HepG2 (cell line): ENCODE data around the gene DNASE1. TPM values are rescaled to one million over a fixed set of nuclear protein-coding genes. Genes with fewer than 3 reads are reported as not detected.

Source experiments
- EED ChIP-seq: sonication (generic); formaldehyde crosslinking; IDR thresholded peaks from 2 replicates; pipeline ENCODE4 v1.5.0; 2020; ENCODE audit warnings: mild to moderate bottlenecking, missing genetic modification reagents
- FOSL2 ChIP-seq: sonication (generic); formaldehyde crosslinking; IDR thresholded peaks from 2 replicates; pipeline ENCODE4 v1.4.0; 2020; ENCODE audit warnings: missing genetic modification reagents
- FOXO1 ChIP-seq: sonication (generic); formaldehyde crosslinking; IDR thresholded peaks from 2 replicates; pipeline ENCODE4 v1.4.0; 2020; ENCODE audit warnings: missing genetic modification reagents
- IRX3 ChIP-seq: sonication (generic); formaldehyde crosslinking; IDR thresholded peaks from 2 replicates; pipeline ENCODE4 v1.8.1; 2023; ENCODE audit warnings: mild to moderate bottlenecking, low read depth, missing genetic modification reagents, borderline replicate concordance
- KDM1A ChIP-seq: IDR thresholded peaks from 2 replicates; pipeline ENCODE4 v1.6.1; 2016; ENCODE audit warnings: missing compliant biosample characterization
- MNT ChIP-seq: fragments of 450-650 bp; IDR thresholded peaks from 2 replicates; pipeline ENCODE4 v1.6.1; 2016
- MZF1 ChIP-seq: sonication (generic); formaldehyde crosslinking; IDR thresholded peaks from 2 replicates; pipeline ENCODE4 v1.8.1; 2023; ENCODE audit warnings: mild to moderate bottlenecking, missing genetic modification reagents, borderline replicate concordance
- PITX1 ChIP-seq: sonication (generic); formaldehyde crosslinking; IDR thresholded peaks from 2 replicates; pipeline ENCODE4 v1.5.1; 2020; ENCODE audit warnings: mild to moderate bottlenecking, missing genetic modification reagents
- REXO4 ChIP-seq: sonication (generic); formaldehyde crosslinking; IDR thresholded peaks from 2 replicates; pipeline ENCODE4 v1.8.0; 2022; ENCODE audit warnings: missing genetic modification reagents, mild to moderate bottlenecking, borderline replicate concordance
- SNRNP70 ChIP-seq: fragments of 200-400 bp; formaldehyde crosslinking; IDR thresholded peaks from 2 replicates; pipeline ENCODE4 v1.6.1; 2017; ENCODE audit warnings: mild to moderate bottlenecking, low read depth, low read length, moderate library complexity
- SOX13 ChIP-seq, 3 experiments: fragments of 450-650 bp in 1 of 3; sonication (generic) in 1 of 3; formaldehyde crosslinking in 1 of 3; IDR thresholded peaks in 2 of 3; conservative IDR thresholded peaks in 1 of 3; 2 replicates each; pipeline versions ENCODE4 v1.5.0 to v1.6.1; 2016 to 2020; ENCODE audit warnings: antibody characterized with exemption in 1 of 3, mild to moderate bottlenecking in 1 of 3, missing compliant biosample characterization in 1 of 3, missing genetic modification reagents in 1 of 3, moderate library complexity in 1 of 3
- TAF15 ChIP-seq: fragments of 200-400 bp; formaldehyde crosslinking; IDR thresholded peaks from one replicate; pipeline ENCODE4 v1.6.1; 2018; ENCODE audit warnings: mild to moderate bottlenecking, low read depth, low read length; ENCODE audit not compliant: poor library complexity, severe bottlenecking
- TFAP4 ChIP-seq: sonication (generic); IDR thresholded peaks from 2 replicates; pipeline ENCODE4 v1.6.1; 2016; ENCODE audit warnings: low read depth, borderline replicate concordance
- ZBTB14 ChIP-seq: sonication (generic); formaldehyde crosslinking; IDR thresholded peaks from 2 replicates; pipeline ENCODE4 v1.4.0; 2020; ENCODE audit warnings: missing genetic modification reagents
- ZFP62 ChIP-seq: sonication (generic); formaldehyde crosslinking; IDR thresholded peaks from 2 replicates; pipeline ENCODE4 v1.4.0; 2020; ENCODE audit warnings: missing genetic modification reagents
- ZFP90 ChIP-seq: sonication (generic); formaldehyde crosslinking; IDR thresholded peaks from 2 replicates; pipeline ENCODE4 v1.8.0; 2022; ENCODE audit warnings: missing genetic modification reagents, mild to moderate bottlenecking, inconsistent platforms, borderline replicate concordance
- ZKSCAN1 ChIP-seq: fragments of 150-350 bp; IDR thresholded peaks from 2 replicates; pipeline ENCODE4 v1.6.1; 2014; ENCODE audit warnings: low read length
- ZKSCAN5 ChIP-seq: sonication (generic); formaldehyde crosslinking; IDR thresholded peaks from 2 replicates; pipeline ENCODE4 v1.5.1; 2020; ENCODE audit warnings: mild to moderate bottlenecking, missing genetic modification reagents
- ZNF138 ChIP-seq: sonication (generic); formaldehyde crosslinking; IDR thresholded peaks from 2 replicates; pipeline ENCODE4 v1.5.0; 2020; ENCODE audit warnings: mild to moderate bottlenecking, low read depth, missing genetic modification reagents
- ZNF367 ChIP-seq: sonication (generic); formaldehyde crosslinking; IDR thresholded peaks from 2 replicates; pipeline ENCODE4 v1.4.0; 2020; ENCODE audit warnings: missing genetic modification reagents, borderline replicate concordance
- ZNF432 ChIP-seq: sonication (generic); formaldehyde crosslinking; IDR thresholded peaks from 2 replicates; pipeline ENCODE4 v1.5.0; 2020; ENCODE audit warnings: missing genetic modification reagents, mild to moderate bottlenecking, borderline replicate concordance
- ZNF441 ChIP-seq: sonication (generic); formaldehyde crosslinking; IDR thresholded peaks from 2 replicates; pipeline ENCODE4 v1.7.0; 2021; ENCODE audit warnings: missing genetic modification reagents, borderline replicate concordance
- ZNF501 ChIP-seq: sonication (generic); formaldehyde crosslinking; IDR thresholded peaks from 2 replicates; pipeline ENCODE4 v1.5.1; 2020; ENCODE audit warnings: mild to moderate bottlenecking, moderate library complexity, missing genetic modification reagents
- ZNF557 ChIP-seq: sonication (generic); formaldehyde crosslinking; IDR thresholded peaks from 2 replicates; pipeline ENCODE4 v1.4.0; 2020; ENCODE audit warnings: missing genetic modification reagents
- ZNF75D ChIP-seq: sonication (generic); formaldehyde crosslinking; IDR thresholded peaks from 2 replicates; pipeline ENCODE4 v1.8.1; 2023; ENCODE audit warnings: missing genetic modification reagents, mild to moderate bottlenecking, borderline replicate concordance
- ZSCAN25 ChIP-seq: sonication (generic); formaldehyde crosslinking; IDR thresholded peaks from 2 replicates; pipeline ENCODE4 v1.8.0; 2022; ENCODE audit warnings: mild to moderate bottlenecking, missing genetic modification reagents
- polyA plus RNA-seq, 8 experiments: library from polyadenylated mRNA; depleted of rRNA in 3 of 8; stranded (reverse) in 7 of 8; unstranded in 1 of 8; fragments of >200 nt; fragmentation: Illumina TruSeq in 4 of 8; extraction: Trizol in 4 of 8; gene quantifications; 2 replicates each; pipeline versions ENCODE4 v1.2.1 to v1.2.3, GENCODE V29; 2011 to 2016; ENCODE audit warnings: low read depth in 4 of 8, missing spikeins in 1 of 8, mixed read lengths in 1 of 8; ENCODE audit not compliant: insufficient read depth in 1 of 8
- total RNA-seq, 5 experiments: library from RNA; depleted of rRNA; stranded (reverse); fragments of >200 nt; fragmentation: Illumina TruSeq; extraction: Trizol; gene quantifications; 2 replicates each; pipeline ENCODE4 v1.2.3, GENCODE V29; 2016; ENCODE audit warnings: low read depth in 1 of 5

The DNASE1 gene
- total and polyA plus RNA-seq, 2 of the 13 experiments (the other 11 are each of a cell fraction or from before 2014, with no cell fraction given), result 7.1 to 11.1 TPM

GRCh38 chr16:3695610-3696369, 41.3 kb downstream of the DNASE1 start (continued):
- TF ChIP-seq ZBTB14 (0 out of 2 replicates have a peak, but pooled peaks have one; percentile 36), EED (0 out of 2 replicates have a peak, but pooled peaks have one; percentile 43), ZNF557 (CRISPR knock-in tag) (peak; percentile 84; the same call in 1 of the 2 replicates), KDM1A (CRISPR knock-in tag) (peak; percentile 78), ZNF441 (peak; percentile 78; the same call in 1 of the 2 replicates), ZNF432 (CRISPR knock-in tag) (no peak), FOSL2 (peak; percentile 79), ZSCAN25 (peak; percentile 78), SNRNP70 (no peak), REXO4 (CRISPR knock-in tag) (no peak), IRX3 (CRISPR knock-in tag) (no peak), MNT (peak; percentile 77), TAF15 (no peak), ZNF75D (CRISPR knock-in tag) (no peak), ZNF501 (peak; percentile 87), MZF1 (peak; percentile 46; the same call in 1 of the 2 replicates), FOXO1 (CRISPR knock-in tag) (peak; percentile 94), ZNF138 (CRISPR knock-in tag) (no peak), TFAP4 (peak; percentile 82; the same call in 1 of the 2 replicates), ZNF367 (CRISPR knock-in tag) (no peak), ZKSCAN1 (peak; percentile 50; the same call in 1 of the 2 replicates), ZFP90 (CRISPR knock-in tag) (0 out of 2 replicates have a peak, but pooled peaks have one; percentile 33), ZFP62 (CRISPR knock-in tag) (no peak), SOX13 (IDR thresholded peaks at IDR 0.05) (peak; percentile 75), SOX13 (CRISPR knock-in tag; conservative IDR thresholded peaks at IDR 0.05 in 1 of 2, IDR thresholded peaks at IDR 0.05 in 1 of 2) (peak in 1 of 2 experiments; percentile 85; a peak in 2 of 4 replicates), ZKSCAN5 (no peak; the same call in 1 of the 2 replicates), PITX1 (CRISPR knock-in tag) (peak; percentile 95)
